Activated T-cell treated with anti-CD3 and anti-CD28 coated beads, Interleukin-2, amount 50 U/mL, for 1 hour (primary cell): ENCODE measurements around the gene FNBP1L.
"Not testable (repeated sequence)": the region's sequence is repeated elsewhere in the genome, so short reads cannot be mapped to it uniquely, and the experiment has no call there.

Experiments used
- DNase-seq: peaks from one replicate; pipeline ENCODE4 v3.0.0-alpha.2; 2020

FNBP1L gene

DNA sequence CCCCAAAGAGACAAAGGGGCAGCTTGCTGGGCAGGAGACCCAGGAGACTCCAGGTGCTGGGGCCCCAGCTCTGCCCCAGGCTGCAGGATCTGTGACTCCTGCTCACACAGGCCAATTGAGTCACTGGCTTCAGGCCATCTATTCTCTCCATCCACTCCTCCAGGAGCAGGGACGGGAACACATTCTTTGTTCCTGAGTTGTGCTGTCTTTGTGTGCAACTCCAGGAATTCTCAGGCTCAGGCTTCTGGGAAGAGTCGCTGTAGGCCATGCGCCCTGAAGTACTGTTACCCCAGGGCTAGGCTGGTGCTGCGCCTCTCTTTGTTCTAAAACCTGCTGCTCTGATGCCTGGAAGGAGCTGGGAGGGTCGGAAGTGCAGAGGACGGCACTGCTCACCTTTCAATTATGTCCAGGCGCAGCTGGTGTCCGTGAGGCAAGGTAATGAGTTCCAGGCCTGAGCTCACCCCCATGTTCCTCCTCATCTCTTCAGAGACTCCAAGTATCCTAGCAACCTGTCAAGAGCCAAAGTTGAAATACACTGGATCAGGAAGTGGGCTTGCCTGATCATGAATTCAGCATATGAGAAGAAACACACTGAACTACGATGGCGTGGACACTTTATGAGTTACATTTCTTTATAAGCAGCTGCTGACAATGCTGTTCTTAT lies 127.8 kb downstream of the FNBP1L start:
- no peak for DNase-seq

DNA sequence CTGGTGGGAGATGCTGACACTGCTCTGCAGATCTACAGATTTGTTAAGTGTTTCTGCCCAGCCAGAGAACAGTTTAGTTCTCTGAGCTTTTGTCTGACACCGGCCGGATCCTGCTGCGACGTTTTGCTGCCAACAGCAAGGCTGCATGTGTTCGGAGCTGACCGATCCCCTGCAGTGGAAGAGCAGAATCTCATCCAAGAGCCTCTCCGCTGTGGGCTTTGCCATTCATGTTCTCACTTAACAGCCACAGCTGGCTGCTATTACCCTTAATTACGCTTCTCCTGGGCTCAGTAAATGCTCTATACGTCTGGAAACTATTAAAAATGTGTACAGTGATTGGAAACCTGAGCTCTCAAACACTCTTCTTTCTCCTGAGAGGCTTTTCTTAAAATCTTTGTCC lies 128.4 kb downstream of the FNBP1L start:
- DNase-seq, result no peak

- no peak for DNase-seq
Measured at GRCh38 chr1:93576746-93577145, 128.8 kb downstream of the FNBP1L start.

DNA sequence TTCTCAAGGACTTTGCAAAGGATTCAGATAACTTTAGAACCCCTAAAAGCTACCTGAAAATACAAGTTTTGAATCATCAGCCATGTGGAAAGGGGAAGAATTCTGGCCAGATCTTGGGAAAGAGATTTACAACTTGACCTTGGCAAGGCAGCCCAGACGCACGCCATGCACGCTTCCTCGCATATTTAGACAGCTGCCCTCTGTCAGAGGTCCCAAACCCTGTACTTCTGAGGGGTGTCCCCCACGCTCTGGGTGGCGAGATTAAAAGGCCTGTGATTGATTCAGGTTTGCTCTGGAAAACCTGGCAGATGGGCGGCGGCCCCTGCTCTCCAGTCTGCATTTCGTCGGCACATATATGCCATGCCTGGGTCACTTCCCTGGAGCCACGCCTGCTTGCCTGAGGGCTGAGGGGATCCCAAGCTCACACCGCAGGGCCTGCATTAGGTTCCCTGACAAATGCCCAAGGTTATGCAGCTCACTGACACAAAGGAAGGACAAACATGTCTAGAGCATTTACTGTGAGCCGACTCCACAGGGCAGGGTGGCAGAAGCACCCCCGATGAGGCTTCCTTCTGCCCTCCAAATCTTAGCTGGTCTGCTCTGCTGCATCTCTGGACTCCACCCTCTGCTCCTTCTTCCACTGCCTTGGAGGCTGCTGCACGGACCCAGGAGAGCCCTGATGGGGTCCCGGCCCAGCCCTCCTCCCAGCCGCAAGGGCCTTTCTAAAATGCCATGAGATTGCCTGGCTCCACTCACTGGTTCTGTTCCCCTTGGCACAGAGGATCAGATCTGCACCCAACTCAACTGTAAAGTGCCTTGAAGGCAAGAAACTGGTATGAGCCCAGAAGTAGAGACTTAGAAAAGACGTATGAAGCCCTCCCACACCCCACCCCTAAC lies 129.9 kb downstream of the FNBP1L start:
- no peak for DNase-seq

DNA sequence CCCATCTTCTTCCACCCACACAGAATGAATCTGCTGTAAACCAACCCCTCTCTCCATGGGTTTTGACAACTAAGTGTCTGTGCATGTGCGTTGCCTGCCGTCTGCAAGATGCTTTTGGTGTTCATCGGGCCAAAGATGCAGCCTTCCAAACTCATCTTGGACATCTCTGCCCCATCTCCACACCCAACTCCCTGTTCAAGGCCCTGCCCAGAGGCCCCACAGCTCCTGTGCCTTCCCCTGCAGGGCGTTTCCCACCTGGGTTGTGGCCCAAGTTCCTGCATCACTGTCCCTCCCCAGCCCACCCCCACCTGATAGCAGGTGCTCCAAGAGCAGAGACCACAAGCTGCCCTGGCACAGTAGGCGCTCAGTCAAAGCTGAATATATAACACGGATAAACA lies 130.5 kb downstream of the FNBP1L start:
- no peak for DNase-seq

- DNase-seq, result no peak
Measured at GRCh38 chr1:93578911-93579825, 131.2 kb downstream of the FNBP1L start.

GRCh38 chr1:93579891-93580290 lies 132.0 kb downstream of the FNBP1L start:
- DNase-seq, result no peak

- DNase-seq, result no peak
Measured at GRCh38 chr1:93581917-93582850, 134.3 kb downstream of the FNBP1L start.

- DNase-seq, result no peak
Measured at GRCh38 chr1:93584261-93585003, 136.5 kb downstream of the FNBP1L start.

DNA sequence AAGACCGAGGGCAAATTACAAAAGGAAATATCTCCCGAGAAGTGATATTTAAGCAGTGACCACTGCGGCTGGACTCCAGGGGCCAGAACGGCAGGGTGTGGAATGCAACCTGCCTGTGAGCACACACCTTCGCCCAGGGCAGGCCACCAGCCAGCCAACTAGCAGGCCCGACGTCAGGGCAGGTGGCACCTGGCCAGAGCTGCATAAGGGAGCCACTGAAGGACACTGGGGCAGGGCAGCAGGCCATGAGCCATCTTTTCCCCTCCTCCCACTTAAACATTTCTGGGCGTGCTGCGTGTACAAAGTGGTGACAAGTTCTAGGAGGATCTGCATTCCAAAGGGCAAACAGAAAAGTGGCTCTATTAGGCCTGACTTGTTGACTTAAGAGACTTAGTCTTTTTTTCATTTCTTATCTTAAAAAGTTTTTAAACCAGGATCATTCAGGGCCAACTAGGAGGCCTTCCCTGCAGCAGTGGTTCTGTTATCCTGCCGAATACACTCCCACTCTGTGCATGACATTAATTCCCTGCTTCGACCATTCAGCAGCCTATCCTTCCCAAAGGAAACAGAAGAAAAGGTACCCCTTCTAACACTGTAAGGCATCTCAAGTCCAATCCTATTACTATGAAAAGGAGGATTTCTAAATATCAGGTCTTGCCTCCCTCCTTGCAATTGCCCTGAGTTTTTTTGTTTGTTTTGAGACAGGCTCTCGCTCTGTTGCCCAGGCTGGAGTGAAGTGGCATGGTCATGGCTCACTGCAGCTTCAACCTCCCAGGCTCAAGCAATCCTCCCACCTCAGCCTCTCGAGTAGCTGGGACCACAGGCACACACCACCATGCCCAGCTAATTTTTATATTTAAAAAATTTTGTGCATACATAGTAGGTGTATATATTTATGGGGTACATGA lies 137.4 kb downstream of the FNBP1L start:
- no peak for DNase-seq

- DNase-seq, result no peak
Measured at GRCh38 chr1:93587354-93587753, 139.4 kb downstream of the FNBP1L start.

- no peak for DNase-seq
Measured at GRCh38 chr1:93588206-93588605, 140.3 kb downstream of the FNBP1L start.

DNA sequence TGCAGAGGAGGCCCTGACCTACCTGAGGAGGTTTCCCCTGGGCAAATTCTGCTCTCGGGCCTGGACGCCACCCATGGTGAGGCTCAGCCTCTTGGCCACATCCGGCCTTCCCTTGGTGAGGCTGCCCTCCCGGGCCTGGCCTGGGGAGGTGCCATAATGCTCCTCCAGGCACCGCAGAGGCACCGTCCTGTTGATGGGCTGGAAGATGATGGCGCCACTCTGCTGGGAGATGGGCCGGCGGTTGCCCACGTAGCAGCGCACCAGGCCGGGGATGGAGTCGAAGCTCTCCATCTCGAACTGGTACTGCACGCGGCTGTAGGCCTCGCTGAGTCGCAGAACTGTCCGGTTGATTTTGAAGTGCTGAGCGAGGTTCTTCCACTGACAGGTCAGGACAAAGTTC lies 141.0 kb downstream of the FNBP1L start:
- no peak for DNase-seq

DNA sequence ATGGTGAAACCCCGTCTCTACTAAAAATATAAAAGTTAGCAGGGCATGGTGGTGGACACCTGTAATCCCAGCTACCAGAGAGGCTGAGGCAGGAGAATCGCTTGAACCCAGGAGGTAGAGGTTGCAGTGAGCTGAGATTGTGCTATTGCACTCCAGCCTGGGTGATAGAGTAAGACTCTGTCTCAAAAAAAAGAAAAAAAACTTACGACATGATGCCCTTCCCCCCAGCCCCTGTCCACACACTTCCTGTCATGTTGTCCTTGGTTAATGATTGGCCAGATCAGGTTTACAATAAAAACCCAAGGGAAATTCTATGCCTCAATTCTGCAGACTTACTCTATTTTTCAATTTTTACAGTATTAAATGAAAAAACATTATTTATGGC lies 143.4 kb downstream of the FNBP1L start:
- DNase-seq, result not testable (repeated sequence)

- DNase-seq, result no peak
Measured at GRCh38 chr1:93591676-93592550, 144.0 kb downstream of the FNBP1L start.

GRCh38 chr1:93592551-93592949 lies 144.6 kb downstream of the FNBP1L start:
- no peak for DNase-seq

DNA sequence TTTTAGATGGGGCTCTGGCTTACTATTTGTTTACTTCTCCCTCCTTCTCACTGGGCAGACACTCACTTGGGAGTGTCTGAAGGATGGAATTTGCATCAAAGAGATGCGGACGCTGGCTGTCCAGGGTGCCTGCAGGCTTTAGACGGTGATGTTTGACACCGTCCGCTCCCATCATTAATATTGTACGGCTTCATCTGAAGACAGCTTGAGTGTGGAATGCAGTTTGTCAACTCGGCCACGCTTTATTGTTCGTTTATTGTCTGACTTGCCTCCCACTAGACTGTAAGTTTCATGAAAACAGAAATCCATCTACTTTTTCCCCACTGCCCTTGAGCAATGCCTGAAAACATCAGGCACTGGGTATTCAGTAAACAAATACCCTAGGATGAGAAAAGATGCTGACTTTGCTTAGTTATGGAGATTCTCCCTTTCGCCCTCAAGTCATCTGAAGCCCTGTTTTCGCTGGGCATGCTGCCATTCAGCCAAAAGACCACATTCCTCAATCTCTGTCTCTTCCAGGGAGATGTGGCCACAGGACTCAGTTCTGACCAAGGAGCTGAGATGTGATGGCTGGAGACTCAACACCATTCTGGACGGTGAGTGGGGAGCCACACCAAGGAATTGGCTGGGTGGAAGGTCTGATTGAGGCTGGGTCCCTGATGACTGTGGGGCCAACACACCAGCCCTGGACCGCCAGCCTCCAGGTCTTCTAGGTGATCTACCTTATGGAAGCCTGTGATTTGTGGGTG lies 146.1 kb downstream of the FNBP1L start:
- DNase-seq, result no peak

DNA sequence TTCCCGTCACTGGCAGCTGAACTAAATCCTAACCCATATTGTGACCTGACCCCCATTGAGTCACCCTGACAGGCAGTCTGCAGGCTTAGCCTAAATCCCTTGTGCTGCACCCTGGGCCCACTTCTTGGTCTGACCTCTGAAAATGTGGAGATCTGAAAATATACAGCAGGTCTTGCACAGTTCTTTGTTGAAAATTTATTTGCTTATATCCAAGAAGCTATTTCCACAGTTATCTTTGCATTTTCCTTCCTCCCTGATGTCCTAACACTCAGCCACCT lies 146.6 kb downstream of the FNBP1L start:
- DNase-seq, result no peak

DNA sequence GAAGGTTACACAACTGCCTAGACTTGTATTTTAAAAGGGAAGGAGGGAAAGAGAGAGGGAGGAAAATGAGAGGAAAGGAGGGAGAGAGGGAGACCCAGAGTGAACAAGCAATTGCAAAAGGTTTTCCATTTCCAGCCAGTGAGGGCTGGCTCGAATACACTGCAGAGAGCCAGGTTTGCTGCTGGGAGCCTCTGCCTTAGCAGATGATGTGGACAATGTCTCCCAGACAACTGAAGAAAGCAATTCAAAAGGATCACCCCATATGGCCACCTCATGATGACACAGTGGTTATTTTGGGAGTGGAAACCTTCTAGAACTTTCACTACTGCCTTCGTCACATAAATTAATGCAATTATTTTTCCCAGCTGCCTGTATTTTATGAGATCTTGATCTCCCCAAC lies 147.3 kb downstream of the FNBP1L start:
- DNase-seq, result no peak
